ENCODE measurements around the gene EIF2D.

DNA sequence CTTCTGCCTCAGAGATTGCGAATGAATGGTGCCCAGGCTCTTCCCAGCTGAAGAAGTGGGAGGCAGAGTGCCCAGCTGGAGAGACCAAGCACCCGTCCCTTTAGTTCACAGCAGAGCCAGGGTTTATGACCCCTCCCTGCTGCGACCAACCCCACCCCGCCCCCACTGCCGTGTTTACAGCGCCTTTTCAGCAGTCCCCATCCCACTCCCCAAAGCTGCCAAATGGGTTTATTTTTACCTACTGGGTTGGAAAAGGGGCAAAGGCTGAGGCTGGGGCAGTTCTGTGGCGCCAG, 46.7 kb upstream of the EIF2D start:
- TF ChIP-seq EP300 (IDR thresholded peaks at IDR 0.05; ENCODE audit: borderline replicate concordance) (no peak), FOXM1 (IDR thresholded peaks at IDR 0.05; ENCODE audit: borderline replicate concordance, low read depth) (no peak), YY1 (IDR thresholded peaks at IDR 0.05; ENCODE audit: low read depth) (no peak), TAF1 (IDR thresholded peaks at IDR 0.05; ENCODE audit: low read depth) (no peak), CREB1 (IDR thresholded peaks at IDR 0.05; ENCODE audit: low read depth) (no peak), EGR1 (IDR thresholded peaks at IDR 0.05) (no peak), RAD21 (IDR thresholded peaks at IDR 0.05; ENCODE audit: low read depth) (no peak)
- TF ChIP-seq, protein P1, sequence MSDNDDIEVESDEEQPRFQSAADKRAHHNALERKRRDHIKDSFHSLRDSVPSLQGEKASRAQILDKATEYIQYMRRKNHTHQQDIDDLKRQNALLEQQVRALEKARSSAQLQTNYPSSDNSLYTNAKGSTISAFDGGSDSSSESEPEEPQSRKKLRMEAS (IDR thresholded peaks at IDR 0.05), result no peak
- TF ChIP-seq, protein P2, sequence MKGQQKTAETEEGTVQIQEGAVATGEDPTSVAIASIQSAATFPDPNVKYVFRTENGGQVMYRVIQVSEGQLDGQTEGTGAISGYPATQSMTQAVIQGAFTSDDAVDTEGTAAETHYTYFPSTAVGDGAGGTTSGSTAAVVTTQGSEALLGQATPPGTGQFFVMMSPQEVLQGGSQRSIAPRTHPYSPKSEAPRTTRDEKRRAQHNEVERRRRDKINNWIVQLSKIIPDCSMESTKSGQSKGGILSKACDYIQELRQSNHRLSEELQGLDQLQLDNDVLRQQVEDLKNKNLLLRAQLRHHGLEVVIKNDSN (IDR thresholded peaks at IDR 0.05), result no peak
- TF ChIP-seq, protein P3, sequence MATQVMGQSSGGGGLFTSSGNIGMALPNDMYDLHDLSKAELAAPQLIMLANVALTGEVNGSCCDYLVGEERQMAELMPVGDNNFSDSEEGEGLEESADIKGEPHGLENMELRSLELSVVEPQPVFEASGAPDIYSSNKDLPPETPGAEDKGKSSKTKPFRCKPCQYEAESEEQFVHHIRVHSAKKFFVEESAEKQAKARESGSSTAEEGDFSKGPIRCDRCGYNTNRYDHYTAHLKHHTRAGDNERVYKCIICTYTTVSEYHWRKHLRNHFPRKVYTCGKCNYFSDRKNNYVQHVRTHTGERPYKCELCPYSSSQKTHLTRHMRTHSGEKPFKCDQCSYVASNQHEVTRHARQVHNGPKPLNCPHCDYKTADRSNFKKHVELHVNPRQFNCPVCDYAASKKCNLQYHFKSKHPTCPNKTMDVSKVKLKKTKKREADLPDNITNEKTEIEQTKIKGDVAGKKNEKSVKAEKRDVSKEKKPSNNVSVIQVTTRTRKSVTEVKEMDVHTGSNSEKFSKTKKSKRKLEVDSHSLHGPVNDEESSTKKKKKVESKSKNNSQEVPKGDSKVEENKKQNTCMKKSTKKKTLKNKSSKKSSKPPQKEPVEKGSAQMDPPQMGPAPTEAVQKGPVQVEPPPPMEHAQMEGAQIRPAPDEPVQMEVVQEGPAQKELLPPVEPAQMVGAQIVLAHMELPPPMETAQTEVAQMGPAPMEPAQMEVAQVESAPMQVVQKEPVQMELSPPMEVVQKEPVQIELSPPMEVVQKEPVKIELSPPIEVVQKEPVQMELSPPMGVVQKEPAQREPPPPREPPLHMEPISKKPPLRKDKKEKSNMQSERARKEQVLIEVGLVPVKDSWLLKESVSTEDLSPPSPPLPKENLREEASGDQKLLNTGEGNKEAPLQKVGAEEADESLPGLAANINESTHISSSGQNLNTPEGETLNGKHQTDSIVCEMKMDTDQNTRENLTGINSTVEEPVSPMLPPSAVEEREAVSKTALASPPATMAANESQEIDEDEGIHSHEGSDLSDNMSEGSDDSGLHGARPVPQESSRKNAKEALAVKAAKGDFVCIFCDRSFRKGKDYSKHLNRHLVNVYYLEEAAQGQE (IDR thresholded peaks at IDR 0.05; ENCODE audit: low read depth), result no peak
